T-cell (primary cell): Measurements from ENCODE around the gene PTBP1. TPM values are rescaled to one million over a fixed set of nuclear protein-coding genes. Genes with fewer than 3 reads are reported as not detected.

Experiments used
- ATAC-seq, 4 experiments: fragments of 200-7000 bp in 3 of 4; fragments of 150-1000 bp in 1 of 4; cut with Tn5 transposase; replicated peaks in 1 of 4; 1 replicate in 3 of 4; 2 replicates in 1 of 4; pipeline ENCODE4 v1.10.0; 2021; ENCODE audit warnings: moderate library complexity in 3 of 4, mild to moderate bottlenecking in 2 of 4, moderate number of reproducible peaks in 1 of 4
- CTCF ChIA-PET, 2 donors: fragments of 300-600 bp; sonication (Branson Sonifier 250); formaldehyde crosslinking; loops; one replicate each; lab custom pipeline; 2022; ENCODE audit warnings: antibody characterized with exemption in 2 of 2; lab: Charles Lee
- POLR2A ChIA-PET, 2 donors: fragments of 300-600 bp; sonication (Branson Sonifier 250); formaldehyde crosslinking; loops; one replicate each; lab custom pipeline; 2022; ENCODE audit warnings: antibody characterized with exemption in 2 of 2; lab: Charles Lee
- DNase-seq, 35 experiments: peaks; one replicate each; pipeline versions ENCODE4 v3.0.0 to v3.0.0-alpha.2; 2013 to 2023
- H3K27ac ChIP-seq: one replicate; pipeline ENCODE4 v1.5.1; 2013; ENCODE audit warnings: low read length
- H3K27me3 ChIP-seq, 2 experiments: replicated peaks in 1 of 2; 1 replicate in 1 of 2; 2 replicates in 1 of 2; pipeline versions ENCODE4 v1.6.1 to v1.7.0; 2013; ENCODE audit warnings: low read length in 1 of 2, mixed read lengths in 1 of 2; ENCODE audit not compliant: control insufficient read depth in 2 of 2, insufficient read depth in 2 of 2; ENCODE audit errors: extremely low read depth in 1 of 2
- H3K36me3 ChIP-seq, 2 donors: 1 replicate in 1 of 2; 2 replicates in 1 of 2; pipeline versions ENCODE4 v1.6.1 to v1.7.0; 2013; ENCODE audit warnings: low read length in 1 of 2; ENCODE audit not compliant: control insufficient read depth in 2 of 2, insufficient read depth in 1 of 2; ENCODE audit errors: extremely low read depth in 1 of 2
- H3K4me1 ChIP-seq, 2 experiments: 1 replicate in 1 of 2; 2 replicates in 1 of 2; pipeline versions ENCODE4 v1.6.1 to v1.7.0; 2013; ENCODE audit warnings: low read length in 2 of 2, mixed read lengths in 1 of 2; ENCODE audit not compliant: insufficient read depth in 2 of 2, control insufficient read depth in 1 of 2; ENCODE audit errors: extremely low read depth in 1 of 2
- H3K4me3 ChIP-seq, 2 donors: 1 replicate in 1 of 2; 2 replicates in 1 of 2; pipeline versions ENCODE4 v1.5.1 to v1.7.0; 2013; ENCODE audit warnings: mild to moderate bottlenecking in 2 of 2, low read length in 1 of 2, moderate library complexity in 1 of 2; ENCODE audit not compliant: control insufficient read depth in 1 of 2; ENCODE audit errors: extremely low read depth in 1 of 2
- H3K9me3 ChIP-seq: 2 replicates; pipeline ENCODE4 v1.7.0; 2013
- H3K27ac Mint-ChIP-seq, 2 donors: one replicate each; pipeline ENCODE4 v1.8.0; 2020 to 2021; ENCODE audit warnings: mild to moderate bottlenecking in 2 of 2, mixed read lengths in 2 of 2
- H3K27me3 Mint-ChIP-seq, 2 donors: one replicate each; pipeline ENCODE4 v1.8.0; 2021 to 2022; ENCODE audit warnings: mixed read lengths in 2 of 2
- H3K36me3 Mint-ChIP-seq: one replicate; pipeline ENCODE4 v1.8.0; 2021; ENCODE audit warnings: mixed read lengths
- H3K4me1 Mint-ChIP-seq, 3 donors: one replicate each; pipeline ENCODE4 v1.8.0; 2020 to 2022; ENCODE audit warnings: mixed read lengths in 3 of 3, mild to moderate bottlenecking in 1 of 3
- H3K4me3 Mint-ChIP-seq, 3 donors: one replicate each; pipeline ENCODE4 v1.8.0; 2020 to 2022; ENCODE audit warnings: mild to moderate bottlenecking in 3 of 3, mixed read lengths in 3 of 3, moderate library complexity in 3 of 3
- H3K9me3 Mint-ChIP-seq, 3 donors: one replicate each; pipeline ENCODE4 v1.8.0; 2020 to 2022; ENCODE audit warnings: mixed read lengths in 3 of 3
- WGBS: methylation state at CpG from one replicate; pipeline ENCODE4 v1.1.5; 2013; ENCODE audit warnings: missing lambda C conversion rate; ENCODE audit not compliant: insufficient coverage; 5-methylcytosine and 5-hydroxymethylcytosine counted together
- total RNA-seq, 35 experiments: library from RNA in 6 of 35; stranded (reverse) in 6 of 35; fragments of 120-200 nt in 1 of 35; gene quantifications; one replicate each; pipeline versions ENCODE4 v1.2.1 to v1.2.4 and lab custom pipeline; 2013 to 2026

PTBP1 gene
- total RNA-seq, 5 donors from 2014 or later (not counting 1 experiment from before 2014, with no cell fraction given) = 307 to 343 (median 316) TPM

DNA sequence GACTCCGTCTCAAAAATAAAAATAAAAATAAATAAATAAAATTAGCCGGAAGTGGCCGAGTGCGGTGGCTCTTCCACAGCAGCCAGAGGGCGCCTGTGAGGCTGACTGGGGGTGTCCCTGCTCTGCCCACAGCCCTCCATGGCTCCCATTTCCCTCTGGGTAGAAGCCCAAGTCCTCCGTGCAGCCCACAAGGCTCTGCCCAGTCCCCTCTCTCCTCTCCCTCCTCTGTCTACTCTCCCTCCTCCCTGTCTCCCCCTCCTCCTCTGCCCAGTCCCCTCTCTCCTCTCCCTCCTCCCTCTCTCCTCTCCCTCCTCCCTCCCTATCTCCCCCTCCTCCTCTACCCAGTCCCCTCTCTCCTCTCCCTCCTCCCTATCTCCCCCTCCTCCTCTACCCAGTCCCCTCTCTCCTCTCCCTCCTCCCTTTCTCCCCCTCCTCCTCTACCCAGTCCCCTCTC lies 25.9 kb upstream of the PTBP1 start:
- Histone ChIP-seq H3K9me3 (no peaks in the 10 kb centered on the region), H3K36me3 (no peaks in the 10 kb centered on the region), H3K27ac (no peak overlapping the region), H3K4me3 (no peak overlapping the region), H3K4me1 (peaks cover 0 to 10% of the 10 kb centered on the region in 2 experiments), H3K27me3 (peaks cover 0 to 54% of the 10 kb centered on the region in 2 experiments)
- WGBS = 18% methylated on average over 2 of the region's 6 CpGs
- ChIA-PET POLR2A (no interaction called here), CTCF (no interaction called here)
- Mint-ChIP-seq H3K4me3 (no peak overlapping the region), H3K27ac (no peak overlapping the region), H3K36me3 (no peaks in the 10 kb centered on the region), H3K4me1 (peaks cover 0 to 3% (median 2%) of the 10 kb centered on the region in 3 donors), H3K9me3 (no peaks in the 10 kb centered on the region), H3K27me3 (peaks cover 7 to 13% of the 10 kb centered on the region in 2 donors)
- ATAC-seq (peak in 1 of 4 experiments; percentile 48), DNase-seq (peak in 6 of 35 experiments; percentile 7 to 47 (median 18))

DNA sequence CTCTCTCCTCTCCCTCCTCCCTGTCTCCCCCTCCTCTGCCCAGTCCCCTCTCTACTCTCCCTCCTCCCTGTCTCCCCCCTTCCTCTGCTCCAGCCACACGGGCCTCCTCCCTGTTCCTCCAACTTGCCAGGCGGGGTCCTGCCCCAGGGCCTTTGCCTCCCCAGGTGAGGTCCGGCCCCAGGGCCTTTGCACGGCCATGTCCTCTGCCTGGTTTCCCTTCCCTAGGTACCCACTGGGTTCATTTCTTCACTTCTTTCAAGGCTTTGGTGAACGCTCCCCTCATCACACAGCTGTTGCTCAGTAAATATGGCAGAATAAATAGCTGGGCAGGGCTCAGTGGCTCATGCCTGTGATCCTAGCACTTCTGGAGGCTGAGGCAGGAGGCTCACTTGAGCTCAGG lies 25.2 kb upstream of the PTBP1 start:
- no peaks in the 10 kb centered on the region for H3K36me3 ChIP-seq
- H3K27me3 Mint-ChIP-seq = peaks cover 6 to 9% of the 10 kb centered on the region in 2 donors
- ChIA-PET POLR2A (no interaction called here), CTCF (no interaction called here)
- H3K4me3 Mint-ChIP-seq = no peak overlapping the region
- H3K9me3 ChIP-seq = no peaks in the 10 kb centered on the region
- H3K27me3 ChIP-seq = peaks cover 0 to 55% of the 10 kb centered on the region in 2 experiments
- ATAC-seq (no peak), DNase-seq (no peak)
- H3K4me3 ChIP-seq = no peak overlapping the region
- no peak overlapping the region for H3K27ac Mint-ChIP-seq
- H3K27ac ChIP-seq = no peak overlapping the region
- no peaks in the 10 kb centered on the region for H3K36me3 Mint-ChIP-seq
- H3K4me1 ChIP-seq = peaks cover 0 to 10% of the 10 kb centered on the region in 2 experiments
- 43% methylated on average over 2 of the region's 5 CpGs for WGBS
- H3K4me1 Mint-ChIP-seq = peaks cover 0 to 3% (median 2%) of the 10 kb centered on the region in 3 donors
- H3K9me3 Mint-ChIP-seq = no peaks in the 10 kb centered on the region

DNA sequence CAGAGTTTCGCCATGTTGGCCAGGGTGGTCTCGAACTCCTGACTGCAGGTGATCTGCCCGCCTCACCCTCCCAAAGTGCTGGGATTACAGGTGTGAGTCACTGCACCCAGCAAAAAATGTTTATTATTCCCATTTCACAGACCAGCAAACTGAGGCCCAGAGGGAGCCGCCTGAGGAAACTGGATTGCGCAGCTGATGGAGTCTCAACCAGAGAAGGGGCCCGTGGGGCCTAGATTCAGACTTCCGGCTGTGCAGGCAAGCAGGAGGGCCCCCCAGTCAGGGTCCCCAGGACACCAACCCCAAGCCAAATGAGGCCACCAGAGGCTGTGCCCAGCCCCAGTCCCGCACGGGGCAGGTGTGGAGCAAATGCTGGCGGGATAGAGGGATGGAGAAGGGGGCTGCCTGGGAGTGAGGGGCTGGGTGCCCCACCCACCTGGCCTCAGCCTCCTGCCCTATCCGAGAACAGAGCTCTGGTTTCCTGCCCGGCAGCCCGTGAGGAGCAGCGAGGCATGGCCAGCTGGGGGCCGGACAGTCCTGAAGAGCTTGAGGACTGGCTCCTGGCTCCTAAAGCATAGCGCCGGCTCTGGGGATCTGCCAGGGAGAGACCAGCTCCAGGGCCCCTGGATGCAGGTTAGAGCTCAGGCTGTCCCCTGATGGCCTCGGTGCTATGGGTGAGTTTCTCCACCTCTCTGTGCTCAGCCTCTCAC lies 24.4 kb upstream of the PTBP1 start:
- POLR2A ChIA-PET = no interaction called here
- 94% methylated on average over 14 of the region's 18 CpGs for WGBS
- no peaks in the 10 kb centered on the region for H3K36me3 ChIP-seq
- no peak overlapping the region for H3K27ac ChIP-seq
- H3K27me3 ChIP-seq = peaks cover 0 to 51% of the 10 kb centered on the region in 2 experiments
- ATAC-seq (no peak), DNase-seq (no peak)
- CTCF ChIA-PET = no interaction called here
- Mint-ChIP-seq H3K27ac (no peak overlapping the region), H3K36me3 (no peaks in the 10 kb centered on the region), H3K9me3 (no peaks in the 10 kb centered on the region), H3K27me3 (peaks cover 4 to 6% of the 10 kb centered on the region in 2 donors), H3K4me3 (no peak overlapping the region), H3K4me1 (peaks cover 0 to 3% (median 2%) of the 10 kb centered on the region in 3 donors)
- no peak overlapping the region for H3K4me3 ChIP-seq
- no peaks in the 10 kb centered on the region for H3K9me3 ChIP-seq
- peaks cover 0 to 10% of the 10 kb centered on the region in 2 experiments for H3K4me1 ChIP-seq

DNA sequence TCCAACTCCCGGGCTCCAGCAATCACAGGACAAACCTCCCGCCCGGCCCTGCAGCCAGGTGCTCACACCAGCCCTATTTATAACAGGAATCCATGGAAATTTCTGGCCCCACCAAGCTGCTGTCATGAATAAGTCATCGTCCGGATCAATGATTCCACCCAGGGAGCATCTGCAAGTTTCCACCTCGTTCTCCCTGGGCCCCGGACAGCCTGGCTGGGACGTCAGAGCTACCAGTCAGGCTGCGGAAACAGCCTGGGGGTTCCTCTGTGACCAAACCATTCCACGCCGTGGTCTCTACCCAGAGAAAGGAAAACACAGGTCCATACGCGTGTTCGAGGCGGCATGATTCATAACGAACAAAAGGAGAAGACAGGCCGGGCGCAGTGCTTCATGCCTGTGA lies 20.7 kb upstream of the PTBP1 start:
- POLR2A ChIA-PET = no interaction called here
- Mint-ChIP-seq H3K9me3 (no peaks in the 10 kb centered on the region), H3K36me3 (no peaks in the 10 kb centered on the region), H3K27ac (no peak overlapping the region), H3K4me1 (no peaks in the 10 kb centered on the region), H3K27me3 (peaks cover 6 to 7% of the 10 kb centered on the region in 2 donors), H3K4me3 (no peak overlapping the region)
- H3K9me3 ChIP-seq = no peaks in the 10 kb centered on the region
- no peak overlapping the region for H3K27ac ChIP-seq
- CTCF ChIA-PET = interaction anchor here in 1 of 2 donors (0.7 kb wide), 1 partner anchor 14 kb away, joined by 3 read pairs; no protein-coding TSS in a partner anchor
- DNase-seq = no peak
- no peak for ATAC-seq
- no peak overlapping the region for H3K4me3 ChIP-seq
- 83% methylated on average over 15 of the region's 18 CpGs for WGBS
- H3K27me3 ChIP-seq = peaks cover 0 to 48% of the 10 kb centered on the region in 2 experiments
- no peaks in the 10 kb centered on the region for H3K36me3 ChIP-seq
- H3K4me1 ChIP-seq = no peaks in the 10 kb centered on the region

DNA sequence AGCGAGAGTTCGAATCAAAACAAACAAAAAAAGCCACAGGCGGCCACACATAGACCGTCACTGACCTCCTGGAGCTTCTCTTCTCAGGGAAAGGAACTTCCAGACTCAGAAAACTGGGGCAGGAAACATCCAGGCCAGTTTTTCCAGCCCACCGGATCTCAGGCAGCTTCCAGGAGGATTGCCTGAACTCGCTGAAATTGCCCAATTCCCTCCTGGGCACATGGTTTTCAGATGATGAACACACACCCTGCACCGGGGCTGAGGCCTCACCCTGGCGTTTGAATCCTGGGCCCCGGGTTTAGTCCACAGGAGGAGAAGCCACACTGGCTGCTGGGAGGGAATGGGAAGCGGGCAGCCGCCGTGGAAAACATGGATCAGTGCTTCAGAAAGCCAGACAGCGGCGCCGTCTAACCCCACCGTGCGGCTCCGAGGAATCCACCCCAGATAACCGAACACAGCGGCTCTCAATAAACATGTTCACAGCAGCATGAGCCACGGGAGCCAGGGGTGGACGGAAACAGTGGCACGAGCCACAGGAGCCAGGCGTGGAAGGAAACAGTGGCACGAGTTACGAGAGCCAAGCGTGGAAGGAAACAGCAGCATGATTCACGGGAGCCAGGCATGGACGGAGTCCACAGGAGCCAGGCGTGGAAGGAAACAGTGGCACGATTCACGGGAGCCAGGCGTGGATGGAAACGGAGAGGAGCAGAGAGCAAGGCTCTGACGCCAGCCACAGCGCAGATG lies 18.2 kb upstream of the PTBP1 start:
- no peaks in the 10 kb centered on the region for H3K4me1 ChIP-seq
- DNase-seq = no peak
- Mint-ChIP-seq H3K4me1 (no peaks in the 10 kb centered on the region), H3K36me3 (no peaks in the 10 kb centered on the region), H3K4me3 (no peak overlapping the region), H3K27me3 (peaks cover 3% of the 10 kb centered on the region in 2 donors), H3K9me3 (no peaks in the 10 kb centered on the region), H3K27ac (no peak overlapping the region)
- CTCF ChIA-PET = no interaction called here
- H3K9me3 ChIP-seq = no peaks in the 10 kb centered on the region
- POLR2A ChIA-PET = no interaction called here
- no peaks in the 10 kb centered on the region for H3K36me3 ChIP-seq
- 87% methylated on average over 36 of the region's 36 CpGs for WGBS
- peaks cover 0 to 51% of the 10 kb centered on the region in 2 experiments for H3K27me3 ChIP-seq
- ATAC-seq = no peak
- H3K27ac ChIP-seq = no peak overlapping the region
- no peak overlapping the region for H3K4me3 ChIP-seq

DNA sequence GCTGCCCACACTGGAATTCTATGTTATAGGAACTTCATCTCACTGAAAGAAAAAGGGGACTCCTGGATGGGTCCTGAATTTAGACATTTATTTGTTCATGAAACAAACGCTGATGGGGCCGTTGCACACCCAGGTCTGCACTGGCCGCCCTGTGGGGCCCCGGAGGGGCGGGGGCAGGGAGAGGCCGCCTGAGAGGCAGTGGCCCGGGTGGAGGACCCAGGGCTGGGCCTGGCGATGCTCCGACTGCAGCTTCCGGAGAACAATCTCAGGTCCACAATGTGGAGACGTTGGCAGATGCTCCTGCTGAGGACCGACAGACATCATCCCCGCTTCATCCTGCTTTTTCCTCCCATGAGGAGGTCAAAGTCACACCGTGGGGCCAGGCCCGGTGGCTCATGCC lies 16.3 kb upstream of the PTBP1 start:
- no peaks in the 10 kb centered on the region for H3K36me3 ChIP-seq
- H3K27ac ChIP-seq = no peak overlapping the region
- ATAC-seq (no peak), DNase-seq (no peak)
- no peak overlapping the region for H3K4me3 Mint-ChIP-seq
- H3K9me3 ChIP-seq = no peaks in the 10 kb centered on the region
- WGBS = 92% methylated on average over 15 of the region's 15 CpGs
- H3K4me3 ChIP-seq = no peak overlapping the region
- H3K9me3 Mint-ChIP-seq = no peaks in the 10 kb centered on the region
- CTCF ChIA-PET = no interaction called here
- H3K27ac Mint-ChIP-seq = no peak overlapping the region
- H3K4me1 ChIP-seq = no peaks in the 10 kb centered on the region
- peaks cover 0 to 51% of the 10 kb centered on the region in 2 experiments for H3K27me3 ChIP-seq
- no peaks in the 10 kb centered on the region for H3K4me1 Mint-ChIP-seq
- peaks cover 3% of the 10 kb centered on the region in 2 donors for H3K27me3 Mint-ChIP-seq
- no peaks in the 10 kb centered on the region for H3K36me3 Mint-ChIP-seq
- POLR2A ChIA-PET = no interaction called here
